NCI-H2029 treated with DMSO at 0.1 percent for 48 hours (cell line): Measurements from ENCODE around the gene DNAI2.
"Not testable (repeated sequence)": the region's sequence is repeated elsewhere in the genome, so short reads cannot be mapped to it uniquely, and the experiment has no call there.

Source experiments
- DNase-seq: peaks from one replicate; lab custom pipeline; 2025; lab: John Stamatoyannopoulos, UW

The DNAI2 gene

DNA sequence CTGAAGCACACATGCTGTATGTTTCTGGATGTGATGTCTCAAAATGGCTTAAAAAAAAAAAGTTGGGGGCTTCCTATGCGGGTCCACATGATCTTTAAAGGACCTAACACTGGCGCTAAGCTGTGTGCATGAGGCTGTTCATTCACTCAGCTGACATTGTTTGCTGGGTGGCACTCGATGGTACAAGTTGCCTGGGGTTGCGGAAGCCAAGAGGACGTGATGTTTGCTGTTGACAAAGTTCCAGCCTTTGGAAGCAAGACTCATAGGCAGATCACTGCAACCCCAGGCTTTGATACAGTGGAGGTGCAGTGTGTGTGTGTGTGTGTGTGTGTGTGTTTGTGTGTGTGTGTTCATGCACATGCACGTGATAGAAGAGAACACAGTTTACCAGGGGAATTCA lies 29.5 kb upstream of the DNAI2 start:
- DNase-seq = no peak

- no peak for DNase-seq
Observed at GRCh38 chr17:74245145-74245831, 28.7 kb upstream of the DNAI2 start.

GRCh38 chr17:74245871-74246270 lies 28.2 kb upstream of the DNAI2 start:
- no peak for DNase-seq

DNA sequence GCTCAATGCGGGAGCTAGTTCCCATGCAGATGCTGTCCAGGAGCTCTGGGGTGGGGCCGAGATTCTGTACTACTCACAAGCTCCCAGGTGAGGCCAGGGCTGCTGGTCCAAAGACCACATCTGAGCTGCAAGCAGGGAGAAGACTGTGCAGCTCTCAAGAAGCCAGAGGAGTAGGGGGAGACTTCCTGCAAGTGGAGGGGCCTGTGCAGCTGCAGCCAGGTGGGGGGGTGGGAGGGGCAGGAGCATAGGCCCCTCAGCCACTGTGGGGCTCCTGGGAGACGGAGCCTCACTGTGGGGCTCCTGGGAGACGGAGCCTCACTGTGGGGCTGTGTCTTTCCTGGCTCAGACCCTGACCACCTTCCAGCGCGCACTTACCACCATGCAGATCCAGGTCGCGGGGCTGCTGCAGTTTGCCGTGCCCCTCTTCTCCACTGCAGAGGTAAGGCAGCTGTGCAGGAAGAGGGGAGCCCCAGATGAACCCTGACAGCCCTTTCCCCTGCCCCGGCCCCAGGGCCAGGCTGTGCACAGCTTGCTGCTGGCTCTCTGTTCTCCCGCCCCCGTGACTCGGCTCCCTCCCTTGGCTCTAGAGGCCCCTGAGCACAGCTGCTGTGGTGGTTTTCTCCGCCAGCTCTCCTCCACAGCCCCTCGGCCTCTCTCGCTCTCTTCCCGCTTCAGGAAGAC lies 24.3 kb upstream of the DNAI2 start:
- DNase-seq = no peak

GRCh38 chr17:74250324-74250995 lies 23.6 kb upstream of the DNAI2 start:
- DNase-seq = no peak

- DNase-seq = no peak
Observed at GRCh38 chr17:74251051-74251450, 23.0 kb upstream of the DNAI2 start.

DNA sequence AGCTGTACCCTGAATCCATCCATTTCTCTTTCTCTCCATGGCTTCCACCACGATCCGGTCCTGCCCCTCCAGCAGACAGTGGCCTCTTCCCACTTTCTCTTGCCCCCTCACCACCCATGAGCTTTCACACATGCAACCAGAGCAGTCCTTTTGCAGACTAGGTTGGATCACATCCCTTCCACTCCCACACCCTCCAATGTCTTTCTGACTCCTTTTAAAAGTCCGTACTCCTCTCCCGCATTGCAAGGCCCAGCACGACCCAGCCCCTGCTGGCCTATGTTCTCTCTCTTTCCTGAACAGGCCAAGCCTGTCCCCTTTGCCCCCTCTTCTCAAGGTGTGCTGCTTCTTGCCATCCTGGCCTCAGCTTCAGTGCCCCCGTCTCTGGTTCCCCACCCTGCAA lies 22.5 kb upstream of the DNAI2 start:
- DNase-seq = no peak

DNA sequence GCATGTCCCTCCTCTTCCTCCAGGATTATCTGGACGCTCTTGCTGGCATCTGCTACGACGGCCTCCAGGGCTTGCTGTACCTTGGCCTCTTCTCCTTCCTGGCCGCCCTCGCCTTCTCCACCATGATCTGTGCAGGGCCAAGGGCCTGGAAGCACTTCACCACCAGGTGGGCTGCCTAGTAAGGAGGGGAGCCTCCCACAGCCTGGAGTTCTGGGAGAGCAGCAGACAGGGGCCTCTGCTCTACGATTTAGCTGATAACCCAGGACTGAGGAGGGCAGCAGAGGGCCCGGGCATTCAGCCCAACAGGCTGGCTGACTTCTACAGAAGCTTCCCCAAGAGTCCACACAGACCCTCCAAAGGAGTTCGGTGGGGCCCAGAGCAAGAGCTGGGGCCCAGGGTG lies 21.8 kb upstream of the DNAI2 start:
- no peak for DNase-seq

DNA sequence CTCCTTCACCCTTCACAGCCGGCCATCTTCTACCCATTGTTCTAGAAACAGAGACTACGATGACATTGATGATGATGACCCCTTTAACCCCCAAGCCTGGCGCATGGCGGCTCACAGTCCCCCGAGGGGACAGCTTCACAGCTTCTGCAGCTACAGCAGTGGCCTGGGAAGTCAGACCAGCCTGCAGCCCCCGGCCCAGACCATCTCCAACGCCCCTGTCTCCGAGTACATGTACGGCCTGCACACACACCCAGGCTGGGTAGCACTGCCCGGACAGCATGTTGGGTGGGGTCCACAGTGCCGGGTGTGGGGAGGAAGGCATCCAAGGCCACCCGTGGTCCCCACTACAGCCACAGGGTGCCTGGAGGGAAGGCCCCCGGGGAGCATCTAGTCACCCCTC lies 21.0 kb upstream of the DNAI2 start:
- no peak for DNase-seq

DNA sequence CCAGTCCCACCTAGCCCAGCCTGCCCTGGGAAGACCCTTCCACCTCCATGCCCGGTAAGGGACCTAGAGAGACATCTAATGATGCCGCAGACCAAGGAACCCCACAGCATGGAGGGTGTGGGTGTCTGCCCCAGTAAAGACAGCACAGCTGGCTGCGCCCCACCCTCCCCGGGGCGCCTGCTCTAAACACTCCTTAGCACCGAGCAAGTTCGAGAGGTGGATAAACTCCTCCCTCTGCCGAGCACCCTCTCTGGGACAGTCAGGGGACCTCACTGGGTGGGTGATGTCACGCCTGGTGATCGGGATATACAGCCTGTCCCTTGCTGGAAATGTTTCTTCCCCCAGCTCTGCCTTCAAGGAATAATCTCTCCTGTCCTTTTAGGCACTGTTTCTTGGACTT lies 16.7 kb upstream of the DNAI2 start:
- DNase-seq = no peak

DNA sequence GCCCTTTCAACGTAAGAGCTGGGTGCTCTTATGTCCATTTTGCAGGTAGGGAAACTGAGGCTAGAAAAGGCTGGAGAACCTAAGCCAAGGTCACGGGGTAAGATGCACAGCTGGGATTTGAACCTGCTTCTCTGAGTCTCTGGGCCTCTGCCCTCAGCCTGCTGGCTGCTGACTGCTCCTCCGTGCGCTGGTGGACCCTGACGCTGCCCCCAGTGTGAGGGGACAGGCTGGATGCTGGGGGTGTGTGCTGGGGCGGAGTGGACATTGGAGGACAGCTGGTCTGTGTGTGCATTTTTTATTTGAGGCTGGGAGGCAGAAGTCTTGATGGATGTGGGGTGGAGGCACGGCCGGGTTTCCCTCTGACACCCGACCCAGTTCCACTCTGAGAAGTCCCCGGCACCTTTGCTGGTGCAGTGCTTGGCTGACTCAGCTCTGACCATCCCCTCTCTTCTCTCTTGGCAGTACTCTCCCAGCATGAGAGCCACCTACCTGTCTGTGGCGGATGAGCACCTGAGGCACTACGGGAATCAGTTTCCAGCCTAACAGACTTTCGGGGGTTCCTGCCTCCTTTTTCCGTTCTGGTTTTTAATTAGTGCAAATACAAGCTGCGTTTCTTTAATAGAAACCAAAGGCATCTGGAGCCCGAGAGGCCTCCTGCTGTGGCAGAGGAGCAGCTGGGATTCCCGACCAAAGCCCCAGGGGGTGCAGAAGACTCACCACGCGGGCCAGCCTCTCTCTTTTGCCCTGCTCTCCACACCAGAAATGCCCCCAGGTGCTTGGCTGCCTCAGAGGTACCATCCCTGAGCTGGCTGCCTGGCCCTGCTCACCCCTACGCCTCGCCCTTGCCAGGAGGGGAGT lies 14.1 kb upstream of the DNAI2 start:
- DNase-seq = no peak

GRCh38 chr17:74260525-74260850 lies 13.5 kb upstream of the DNAI2 start:
- DNase-seq = no peak

DNA sequence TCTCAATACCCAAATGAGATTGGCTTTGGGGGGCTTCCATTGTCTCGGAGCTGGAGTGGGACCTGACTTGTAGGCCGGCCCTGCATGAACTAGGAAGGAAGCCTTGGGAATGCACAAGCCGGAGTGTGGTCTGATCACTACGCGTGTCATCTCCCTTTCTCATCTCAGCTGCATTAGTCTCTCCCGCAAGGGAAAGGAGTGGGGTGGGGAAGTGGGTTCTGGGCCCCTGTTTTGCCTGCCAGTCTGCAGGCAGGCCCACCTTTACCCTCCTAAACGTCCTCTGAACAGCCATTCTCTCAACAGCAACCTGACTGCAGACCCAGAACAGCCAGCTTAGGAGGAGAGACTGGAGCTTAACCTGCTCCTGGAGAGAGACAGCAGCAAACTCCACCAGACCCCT lies 11.4 kb upstream of the DNAI2 start:
- no peak for DNase-seq

DNA sequence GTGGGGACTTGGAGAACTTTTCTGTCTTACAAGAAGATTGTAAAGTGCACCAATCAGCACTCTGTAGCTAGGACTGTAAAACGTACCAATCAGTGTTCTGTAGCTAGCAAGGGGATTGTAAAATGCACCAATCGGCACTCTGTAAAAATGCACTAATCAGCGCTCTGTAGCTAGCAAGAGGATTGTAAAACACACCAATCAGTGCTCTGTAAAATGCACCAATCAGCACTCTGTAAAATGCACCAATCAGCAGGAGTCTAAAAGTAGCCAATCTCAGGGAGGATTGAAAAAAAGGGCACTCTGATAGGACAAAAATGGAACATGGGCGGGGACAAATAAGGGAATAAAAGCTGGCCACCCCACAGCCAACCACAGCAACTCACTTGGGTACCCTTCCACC lies 7.0 kb upstream of the DNAI2 start:
- DNase-seq = not testable (repeated sequence)

GRCh38 chr17:74267579-74267978 lies 6.5 kb upstream of the DNAI2 start:
- DNase-seq = no peak

DNA sequence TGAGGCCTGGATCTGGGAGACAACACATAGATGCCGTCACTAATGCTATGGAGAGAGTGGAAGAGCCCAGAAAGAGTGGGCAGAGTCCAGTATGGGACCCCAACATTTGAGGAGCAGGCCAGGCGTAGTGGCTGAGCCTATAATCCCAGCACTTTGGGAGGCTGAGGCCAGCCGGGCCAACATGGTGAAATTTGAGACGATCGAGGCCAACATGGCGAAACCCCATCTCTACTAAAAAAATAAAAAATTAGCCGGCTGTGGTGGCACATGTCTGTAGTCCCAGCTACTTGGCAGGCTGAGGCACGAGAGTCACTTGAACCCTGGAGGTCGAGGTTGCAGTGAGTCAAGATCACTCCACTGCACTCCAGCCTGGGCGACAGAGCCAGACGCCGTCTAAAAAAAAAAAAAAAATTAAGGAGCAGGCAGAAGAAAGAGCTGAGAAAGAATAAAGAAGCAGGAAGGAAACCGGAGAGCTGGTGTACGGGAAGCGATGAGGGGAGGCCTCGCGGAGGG lies 6.0 kb upstream of the DNAI2 start:
- no peak for DNase-seq

DNA sequence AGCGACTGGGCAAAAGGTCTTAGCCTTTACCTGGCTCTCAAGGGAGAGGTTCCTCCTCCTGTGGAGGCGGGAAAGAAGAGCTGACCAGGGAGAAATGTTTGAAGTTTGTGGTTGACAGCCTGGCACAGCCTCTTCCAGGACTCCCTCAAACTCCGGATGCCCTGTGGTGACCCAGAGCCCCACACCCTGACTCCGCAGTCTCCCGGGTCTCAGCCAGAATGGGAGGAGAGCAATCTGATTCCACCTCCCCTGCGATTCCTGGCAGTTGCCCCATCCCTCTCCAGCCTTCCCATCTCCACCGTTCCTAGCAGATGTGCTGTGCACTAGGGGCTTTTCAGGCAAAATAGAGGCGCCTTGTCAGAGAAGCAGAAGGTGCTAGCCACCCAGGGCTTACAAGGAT lies 5.5 kb upstream of the DNAI2 start:
- DNase-seq = no peak

GRCh38 chr17:74270333-74270732 lies 3.7 kb upstream of the DNAI2 start:
- DNase-seq = no peak

DNA sequence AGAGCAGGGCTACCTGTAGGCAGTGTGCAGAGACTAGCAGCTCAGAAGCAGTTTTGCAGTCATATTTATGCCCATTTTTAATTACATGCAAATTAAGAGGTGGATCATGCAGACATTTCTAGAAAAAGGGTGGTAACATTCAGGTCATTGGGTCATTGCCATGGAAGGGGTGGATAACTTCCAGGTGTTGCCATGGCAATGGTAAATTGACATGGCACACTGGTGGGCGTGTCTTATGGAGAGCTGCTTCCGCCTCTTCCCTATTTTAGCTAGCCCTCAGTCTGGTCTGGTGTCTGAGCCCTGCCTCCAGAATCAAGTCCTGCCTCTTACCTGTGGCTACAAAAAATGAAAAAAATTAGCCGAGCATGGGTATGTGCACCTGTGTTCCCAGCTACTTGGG lies 2.8 kb upstream of the DNAI2 start:
- DNase-seq = no peak

GRCh38 chr17:74271901-74272561 lies 2.0 kb upstream of the DNAI2 start:
- DNase-seq = no peak

DNA sequence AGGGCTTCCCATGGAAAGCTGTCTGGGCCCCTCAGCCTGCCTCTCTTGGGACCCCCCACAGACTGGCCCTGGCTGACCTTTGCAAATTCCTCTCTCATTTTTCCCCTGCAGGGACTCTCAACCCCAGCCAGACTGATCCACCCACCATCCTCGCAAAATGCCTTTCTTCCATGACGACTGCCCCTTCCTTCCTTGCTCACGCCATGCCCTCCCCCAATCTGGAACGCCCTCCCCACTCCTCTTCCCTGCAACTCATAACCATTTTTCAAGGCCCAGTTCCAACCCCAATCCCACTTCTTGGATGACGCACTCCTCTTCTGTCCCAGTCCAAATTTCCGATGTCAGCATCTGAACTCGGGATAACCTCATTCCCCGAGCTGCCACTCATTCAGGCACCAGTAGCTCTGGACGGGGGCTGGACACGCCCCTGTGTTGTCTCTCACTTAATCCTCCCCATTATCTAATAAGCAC lies 1.3 kb upstream of the DNAI2 start:
- DNase-seq = no peak
